Measurements from ENCODE around the gene NOTUM. TPM values are rescaled to one million over a fixed set of nuclear protein-coding genes. Genes with fewer than 3 reads are reported as not detected.
A peak's percentile ranks its signal among the peaks of the same experiment; 100 is the strongest.

NOTUM gene
- total RNA-seq, 3 donors from 2014 or later: 0.13 TPM; not detected in 2

- Histone ChIP-seq H3K4me3 (no peak overlapping the region), H3K9me3 (no peaks in the 10 kb centered on the region), H3K36me3 (ENCODE audit: low read depth) (no peaks in the 10 kb centered on the region), H3K4me1 (ENCODE audit: low read depth) (peaks cover 10% of the 10 kb centered on the region)
- intact Hi-C loops (cut with DNase I, micrococcal nuclease): no loop called here
- TF ChIP-seq CTCF (IDR thresholded peaks at IDR 0.05): no peak
- ATAC-seq: peak; percentile 40
- DNase-seq: peak in 2 of 3 donors; percentile 39 to 54
These were observed 58.2 kb downstream of the NOTUM start for GRCh38 chr17:81902653-81903414.

Other genes starting within 250 kb of the NOTUM start
- gene SLC25A10, start 248.9 kb downstream of the NOTUM start, total RNA-seq: 10 to 100 TPM; 22.9 to 61.6 (median 57.6) TPM
- under 1 TPM; 0.22 to 0.98 (median 0.43) TPM for gene GCGR, start 157.0 kb downstream of the NOTUM start, total RNA-seq
- gene MCRIP1, start 127.9 kb downstream of the NOTUM start, total RNA-seq: 10 to 100 TPM; 21.2 to 80.2 (median 38.7) TPM
- gene PPP1R27, start 126.1 kb downstream of the NOTUM start, total RNA-seq: under 1 TPM in 2 of 3 donors, not detected in 1; 0.52 to 0.84 TPM
- gene P4HB, start 100.7 kb downstream of the NOTUM start, total RNA-seq: 100 to 1,000 TPM; 354 to 727 (median 491) TPM
- 100 to 1,000 TPM; 326 to 473 (median 442) TPM for gene ARHGDIA, start 89.8 kb downstream of the NOTUM start, total RNA-seq
- 10 to 100 TPM; 38.1 to 88.7 (median 43.3) TPM for gene ALYREF, start 69.6 kb downstream of the NOTUM start, total RNA-seq
- gene ANAPC11, start 69.5 kb downstream of the NOTUM start, total RNA-seq: 10 to 100 TPM; 78.2 to 97.1 (median 81.3) TPM
- gene NPB, start 58.9 kb downstream of the NOTUM start, total RNA-seq: under 1 TPM; 0.12 to 0.51 (median 0.26) TPM
- 10 to 100 TPM; 36.0 to 59.4 (median 58.3) TPM for gene PCYT2, start 49.8 kb downstream of the NOTUM start, total RNA-seq
- 10 to 100 TPM; 50.1 to 83.5 (median 73.7) TPM for gene SIRT7, start 43.0 kb downstream of the NOTUM start, total RNA-seq
- 10 to 100 TPM; 17.4 to 34.0 (median 21.1) TPM for gene MAFG, start 33.5 kb downstream of the NOTUM start, total RNA-seq
- 10 to 100 TPM; 14.7 to 35.0 (median 28.2) TPM for gene PYCR1, start 23.9 kb downstream of the NOTUM start, total RNA-seq
- under 1 TPM in 1 of 3 donors, not detected in 2; 0.13 TPM for gene MYADML2, start 14.0 kb downstream of the NOTUM start, total RNA-seq
- gene ASPSCR1, start 16.4 kb upstream of the NOTUM start, total RNA-seq: 10 to 100 TPM; 33.1 to 35.2 (median 34.5) TPM
- 100 to 1,000 TPM in 1 of 3 donors, 10 to 100 TPM in 2; 76.3 to 114 (median 81.3) TPM for gene CENPX, start 61.7 kb upstream of the NOTUM start, total RNA-seq
- 10 to 100 TPM; 18.9 to 20.0 (median 19.8) TPM for gene LRRC45, start 62.1 kb upstream of the NOTUM start, total RNA-seq
- 1 to 10 TPM; 3.4 to 6.2 (median 4.2) TPM for gene RAC3, start 70.5 kb upstream of the NOTUM start, total RNA-seq
- 100 to 1,000 TPM in 2 of 3 donors, 10 to 100 TPM in 1; 84.9 to 151 (median 124) TPM for gene DCXR, start 76.5 kb upstream of the NOTUM start, total RNA-seq
- 10 to 100 TPM; 30.7 to 37.9 (median 30.9) TPM for gene RFNG, start 90.6 kb upstream of the NOTUM start, total RNA-seq
- gene GPS1, start 90.7 kb upstream of the NOTUM start, total RNA-seq: 10 to 100 TPM; 73.6 to 81.6 (median 80.4) TPM
- 100 to 1,000 TPM in 2 of 3 donors, 10 to 100 TPM in 1; 99.8 to 143 (median 138) TPM for gene DUS1L, start 104.6 kb upstream of the NOTUM start, total RNA-seq
- gene FASN, start 137.0 kb upstream of the NOTUM start, total RNA-seq: 100 to 1,000 TPM in 2 of 3 donors, 10 to 100 TPM in 1; 87.2 to 115 (median 102) TPM